SK-N-MC (cell line): ENCODE results near the gene ZNF835.

Source experiments
- EZH2 ChIP-seq: fragments of 200-600 bp; sonication (generic); IDR thresholded peaks from one replicate; pipeline ENCODE4 v1.6.1; 2017; ENCODE audit warnings: antibody characterized with exemption
- POLR2AphosphoS5 ChIP-seq: IDR thresholded peaks from 2 replicates; pipeline ENCODE4 v1.6.1; 2012; ENCODE audit warnings: mild to moderate bottlenecking, low read depth, low read length, borderline replicate concordance

DNA sequence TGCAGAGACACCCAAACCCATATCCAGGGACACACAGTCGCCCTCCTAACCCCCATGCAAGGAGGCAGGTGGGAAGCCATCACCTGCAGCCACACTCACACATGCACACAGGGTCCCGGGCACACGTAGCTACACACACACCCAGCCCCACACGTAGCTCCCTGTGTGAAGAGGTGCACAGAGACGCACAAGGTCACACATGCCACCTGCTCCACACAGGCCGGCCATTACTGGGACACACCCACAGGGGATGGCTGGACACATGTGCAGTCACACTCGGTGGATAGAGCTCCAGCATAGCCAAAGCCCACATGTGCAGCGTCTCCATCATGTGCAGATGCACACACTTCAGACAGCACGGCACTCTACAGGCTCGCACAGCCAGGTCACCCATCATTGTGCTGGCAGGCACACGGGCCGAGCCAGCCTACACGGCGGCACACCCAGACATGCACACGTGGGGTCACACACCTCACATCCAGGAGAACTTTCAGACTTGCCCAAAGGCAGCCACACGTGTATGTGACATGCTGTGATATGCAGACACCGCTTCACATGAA lies 1.1 kb downstream of the ZNF835 start:
- TF ChIP-seq EZH2 (no peak), POLR2AphosphoS5 (no peak)
